GM18508 (cell line): Measurements from ENCODE around the gene RHOF.
"Not testable (repeated sequence)": the region's sequence is repeated elsewhere in the genome, so short reads cannot be mapped to it uniquely, and the experiment has no call there.

Experiments used
- ATAC-seq: cut with Tn5 transposase; IDR thresholded peaks from one replicate; pipeline ENCODE4 v1.9.1; 2021; ENCODE audit warnings: moderate number of reproducible peaks; ENCODE audit not compliant: insufficient read depth, unreplicated experiment

RHOF gene

GRCh38 chr12:121778567-121779421 lies 14.7 kb downstream of the RHOF start:
- no peak for ATAC-seq

- no peak for ATAC-seq
These were observed 17.0 kb downstream of the RHOF start for GRCh38 chr12:121776190-121777098.

- ATAC-seq, result no peak
These were observed 18.0 kb downstream of the RHOF start for GRCh38 chr12:121775501-121775900.

- no peak for ATAC-seq
These were observed 18.5 kb downstream of the RHOF start for GRCh38 chr12:121774968-121775474.

GRCh38 chr12:121773011-121773777 lies 20.3 kb downstream of the RHOF start:
- no peak for ATAC-seq

- ATAC-seq, result no peak
These were observed 22.5 kb downstream of the RHOF start for GRCh38 chr12:121770813-121771625.

- no peak for ATAC-seq
These were observed 23.1 kb downstream of the RHOF start for GRCh38 chr12:121770388-121770787.

GRCh38 chr12:121769831-121770301 lies 23.6 kb downstream of the RHOF start:
- no peak for ATAC-seq

GRCh38 chr12:121769297-121769830 lies 24.1 kb downstream of the RHOF start:
- no peak for ATAC-seq

GRCh38 chr12:121767525-121768016 lies 25.9 kb downstream of the RHOF start:
- ATAC-seq, result no peak

- no peak for ATAC-seq
These were observed 27.0 kb downstream of the RHOF start for GRCh38 chr12:121766290-121767039.

- no peak for ATAC-seq
These were observed 27.9 kb downstream of the RHOF start for GRCh38 chr12:121765573-121765972.

GRCh38 chr12:121764808-121765207 lies 28.7 kb downstream of the RHOF start:
- ATAC-seq, result no peak

GRCh38 chr12:121762269-121762668 lies 31.2 kb downstream of the RHOF start:
- ATAC-seq, result no peak

GRCh38 chr12:121758536-121758935 lies 35.0 kb downstream of the RHOF start:
- ATAC-seq, result not testable (repeated sequence)

GRCh38 chr12:121755591-121755990 lies 37.9 kb downstream of the RHOF start:
- no peak for ATAC-seq

- no peak for ATAC-seq
These were observed 38.7 kb downstream of the RHOF start for GRCh38 chr12:121754836-121755235.

- no peak for ATAC-seq
These were observed 39.6 kb downstream of the RHOF start for GRCh38 chr12:121753844-121754264.
